ENCODE data around the gene NRF1.

DNA sequence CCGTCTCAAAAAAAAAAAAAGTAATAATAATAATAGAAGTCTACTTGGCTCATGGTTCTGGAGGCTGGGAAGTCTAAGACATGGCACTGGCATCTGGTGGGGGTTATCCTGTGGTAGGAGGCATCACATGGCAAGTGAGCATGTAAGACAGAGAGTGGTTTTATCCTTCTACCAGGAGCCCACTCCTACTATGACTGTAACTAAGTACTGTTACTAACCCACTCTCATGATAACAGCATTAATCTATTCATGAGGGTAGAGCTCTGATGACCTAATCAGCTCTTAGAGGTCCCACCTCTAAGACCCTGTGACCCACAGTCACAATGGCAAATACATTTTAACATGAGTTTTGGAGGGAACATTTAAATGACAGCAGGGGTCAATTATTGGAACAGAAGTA is 43.3 kb upstream of the NRF1 start:
- TF ChIP-seq, protein P1, sequence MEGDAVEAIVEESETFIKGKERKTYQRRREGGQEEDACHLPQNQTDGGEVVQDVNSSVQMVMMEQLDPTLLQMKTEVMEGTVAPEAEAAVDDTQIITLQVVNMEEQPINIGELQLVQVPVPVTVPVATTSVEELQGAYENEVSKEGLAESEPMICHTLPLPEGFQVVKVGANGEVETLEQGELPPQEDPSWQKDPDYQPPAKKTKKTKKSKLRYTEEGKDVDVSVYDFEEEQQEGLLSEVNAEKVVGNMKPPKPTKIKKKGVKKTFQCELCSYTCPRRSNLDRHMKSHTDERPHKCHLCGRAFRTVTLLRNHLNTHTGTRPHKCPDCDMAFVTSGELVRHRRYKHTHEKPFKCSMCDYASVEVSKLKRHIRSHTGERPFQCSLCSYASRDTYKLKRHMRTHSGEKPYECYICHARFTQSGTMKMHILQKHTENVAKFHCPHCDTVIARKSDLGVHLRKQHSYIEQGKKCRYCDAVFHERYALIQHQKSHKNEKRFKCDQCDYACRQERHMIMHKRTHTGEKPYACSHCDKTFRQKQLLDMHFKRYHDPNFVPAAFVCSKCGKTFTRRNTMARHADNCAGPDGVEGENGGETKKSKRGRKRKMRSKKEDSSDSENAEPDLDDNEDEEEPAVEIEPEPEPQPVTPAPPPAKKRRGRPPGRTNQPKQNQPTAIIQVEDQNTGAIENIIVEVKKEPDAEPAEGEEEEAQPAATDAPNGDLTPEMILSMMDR (IDR thresholded peaks at IDR 0.05) = no peak
- TF ChIP-seq POLR2A (IDR thresholded peaks at IDR 0.05) = no peak
- no peak for TF ChIP-seq POLR2AphosphoS5 (IDR thresholded peaks at IDR 0.05; ENCODE audit: insufficient read depth in 1 of 2, low read depth in 1 of 2)

All from vagina (tissue), 2 donors.